ENCODE measurements around the gene PANK4.

PANK4 gene

GRCh38 chr1:2503554-2504224 is 22.7 kb downstream of the PANK4 start:
- no peak for TF ChIP-seq POLR2A (IDR thresholded peaks at IDR 0.05; ENCODE audit: low read depth, low read length)
- DNase-seq (ENCODE audit: insufficient read length, low spot score), result no peak
- no peak for FAIRE-seq

- no peak for FAIRE-seq
- no peak for TF ChIP-seq POLR2A (IDR thresholded peaks at IDR 0.05; ENCODE audit: low read depth, low read length)
Measured at GRCh38 chr1:2502661-2503553, 23.5 kb downstream of the PANK4 start.

GRCh38 chr1:2502210-2502609 is 24.2 kb downstream of the PANK4 start:
- DNase-seq (ENCODE audit: insufficient read length, low spot score), result no peak
- TF ChIP-seq POLR2A (IDR thresholded peaks at IDR 0.05; ENCODE audit: low read depth, low read length), result no peak
- FAIRE-seq, result no peak

More at GRCh38 chr1:2502661-2503553, 23.5 kb downstream of the PANK4 start:
- no peak for DNase-seq (ENCODE audit: insufficient read length, low spot score)

- no peak for TF ChIP-seq POLR2A (IDR thresholded peaks at IDR 0.05; ENCODE audit: low read depth, low read length)
- DNase-seq (ENCODE audit: insufficient read length, low spot score) (no peak), FAIRE-seq (no peak)
Measured at GRCh38 chr1:2501820-2502119, 24.6 kb downstream of the PANK4 start.

GRCh38 chr1:2501041-2501819 is 25.2 kb downstream of the PANK4 start:
- DNase-seq (ENCODE audit: insufficient read length, low spot score), result no peak
- no peak for TF ChIP-seq POLR2A (IDR thresholded peaks at IDR 0.05; ENCODE audit: low read depth, low read length)
- no peak for FAIRE-seq

- FAIRE-seq, result no peak
- TF ChIP-seq POLR2A (IDR thresholded peaks at IDR 0.05; ENCODE audit: low read depth, low read length), result no peak
- no peak for DNase-seq (ENCODE audit: insufficient read length, low spot score)
Measured at GRCh38 chr1:2499986-2500596, 26.3 kb downstream of the PANK4 start.

GRCh38 chr1:2499260-2499659 is 27.1 kb downstream of the PANK4 start:
- no peak for TF ChIP-seq POLR2A (IDR thresholded peaks at IDR 0.05; ENCODE audit: low read depth, low read length)
- no peak for FAIRE-seq
- no peak for DNase-seq (ENCODE audit: insufficient read length, low spot score)

GRCh38 chr1:2498648-2499047 is 27.7 kb downstream of the PANK4 start:
- FAIRE-seq (no peak), DNase-seq (ENCODE audit: insufficient read length, low spot score) (no peak)

GRCh38 chr1:2497891-2498290 is 28.5 kb downstream of the PANK4 start:
- TF ChIP-seq POLR2A (IDR thresholded peaks at IDR 0.05; ENCODE audit: low read depth, low read length), result no peak
- DNase-seq (ENCODE audit: insufficient read length, low spot score), result no peak
- FAIRE-seq, result no peak

More at GRCh38 chr1:2498648-2499047, 27.7 kb downstream of the PANK4 start:
- no peak for TF ChIP-seq POLR2A (IDR thresholded peaks at IDR 0.05; ENCODE audit: low read depth, low read length)

- TF ChIP-seq POLR2A (IDR thresholded peaks at IDR 0.05; ENCODE audit: low read depth, low read length), result no peak
- no peak for FAIRE-seq
- DNase-seq (ENCODE audit: insufficient read length, low spot score), result no peak
Measured at GRCh38 chr1:2496746-2497145, 29.6 kb downstream of the PANK4 start.

GRCh38 chr1:2496087-2496622 is 30.2 kb downstream of the PANK4 start:
- TF ChIP-seq POLR2A (IDR thresholded peaks at IDR 0.05; ENCODE audit: low read depth, low read length), result no peak
- no peak for DNase-seq (ENCODE audit: insufficient read length, low spot score)
- no peak for FAIRE-seq

GRCh38 chr1:2495546-2495945 is 30.9 kb downstream of the PANK4 start:
- FAIRE-seq (no peak), DNase-seq (ENCODE audit: insufficient read length, low spot score) (no peak)
- no peak for TF ChIP-seq POLR2A (IDR thresholded peaks at IDR 0.05; ENCODE audit: low read depth, low read length)

GRCh38 chr1:2495026-2495425 is 31.4 kb downstream of the PANK4 start:
- TF ChIP-seq POLR2A (IDR thresholded peaks at IDR 0.05; ENCODE audit: low read depth, low read length), result no peak
- no peak for DNase-seq (ENCODE audit: insufficient read length, low spot score)
- no peak for FAIRE-seq

GRCh38 chr1:2494323-2494693 is 32.1 kb downstream of the PANK4 start:
- DNase-seq (ENCODE audit: insufficient read length, low spot score) (peak; percentile 60), FAIRE-seq (no peak)
- TF ChIP-seq POLR2A (IDR thresholded peaks at IDR 0.05; ENCODE audit: low read depth, low read length), result no peak
